HFFc6 (cell line): Measurements from ENCODE around the gene SPINK14. TPM values are rescaled to one million over a fixed set of nuclear protein-coding genes. Genes with fewer than 3 reads are reported as not detected.

Experiments used
- DNase-seq: peaks from one replicate; pipeline ENCODE4 v3.0.0-alpha.2; 2018
- H3K27ac Mint-ChIP-seq: 2 replicates; pipeline ENCODE4 v1.8.0; 2020; ENCODE audit warnings: mild to moderate bottlenecking, mixed read lengths
- H3K27me3 Mint-ChIP-seq: 2 replicates; pipeline ENCODE4 v1.8.0; 2021; ENCODE audit warnings: mild to moderate bottlenecking, moderate library complexity, mixed read lengths; ENCODE audit not compliant: insufficient read depth
- H3K36me3 Mint-ChIP-seq: 2 replicates; pipeline ENCODE4 v1.8.0; 2021; ENCODE audit warnings: low read depth, mixed read lengths
- H3K4me1 Mint-ChIP-seq: 2 replicates; pipeline ENCODE4 v1.8.0; 2020; ENCODE audit warnings: low read depth, mixed read lengths
- H3K4me3 Mint-ChIP-seq: 2 replicates; pipeline ENCODE4 v1.8.0; 2020; ENCODE audit warnings: mild to moderate bottlenecking, moderate library complexity, mixed read lengths
- H3K9me3 Mint-ChIP-seq: 2 replicates; pipeline ENCODE4 v1.8.0; 2020; ENCODE audit warnings: mild to moderate bottlenecking, mixed read lengths
- CTCF ChIP-seq: fragments of 200-600 bp; sonication (generic); IDR thresholded peaks from 2 replicates; pipeline ENCODE4 v1.5.0; 2021; ENCODE audit warnings: antibody characterized with exemption, mild to moderate bottlenecking
- total RNA-seq, 6 experiments: library from RNA; stranded (reverse); fragmentation: NEBNext Ultra II Directional; extraction: Animal tissue kit (Norgen Biotek cat#: 25700); gene quantifications; 2 replicates in 1 of 6; 3 replicates in 5 of 6; pipeline ENCODE4 v1.2.3, GENCODE V29; 2021

SPINK14 gene
- total RNA-seq, 6 experiments from 2014 or later, result not detected

GRCh38 chr5:148176480-148176879 lies 8.1 kb downstream of the SPINK14 start:
- Mint-ChIP-seq H3K4me1 (no peaks in the 10 kb centered on the region), H3K9me3 (no peaks in the 10 kb centered on the region), H3K27me3 (peaks cover 5% of the 10 kb centered on the region), H3K36me3 (no peaks in the 10 kb centered on the region), H3K4me3 (no peak overlapping the region), H3K27ac (no peak overlapping the region)
- DNase-seq, result no peak
- TF ChIP-seq CTCF, result no peak

GRCh38 chr5:148177207-148177606 lies 8.9 kb downstream of the SPINK14 start:
- TF ChIP-seq CTCF, result no peak
- DNase-seq, result no peak
- Mint-ChIP-seq H3K4me1 (no peaks in the 10 kb centered on the region), H3K36me3 (no peaks in the 10 kb centered on the region), H3K4me3 (no peak overlapping the region), H3K27ac (no peak overlapping the region), H3K27me3 (peaks cover 5% of the 10 kb centered on the region), H3K9me3 (no peaks in the 10 kb centered on the region)

- Mint-ChIP-seq H3K9me3 (no peaks in the 10 kb centered on the region), H3K36me3 (no peaks in the 10 kb centered on the region), H3K27me3 (no peaks in the 10 kb centered on the region; the same call in 1 of the 2 replicates), H3K4me3 (no peak overlapping the region), H3K27ac (no peak overlapping the region), H3K4me1 (no peaks in the 10 kb centered on the region)
- peak; percentile 80 for TF ChIP-seq CTCF
- DNase-seq, result peak; percentile 54
Measured at GRCh38 chr5:148179234-148179824, 11.0 kb downstream of the SPINK14 start.

GRCh38 chr5:148186248-148187003 lies 18.1 kb downstream of the SPINK14 start:
- Mint-ChIP-seq H3K27ac (no peak overlapping the region), H3K4me3 (no peak overlapping the region), H3K9me3 (no peaks in the 10 kb centered on the region), H3K4me1 (no peaks in the 10 kb centered on the region), H3K27me3 (peaks cover 2% of the 10 kb centered on the region; the same call in 1 of the 2 replicates), H3K36me3 (no peaks in the 10 kb centered on the region)
- TF ChIP-seq CTCF, result no peak
- DNase-seq, result no peak

- DNase-seq, result no peak
- Mint-ChIP-seq H3K4me1 (no peaks in the 10 kb centered on the region), H3K4me3 (no peak overlapping the region), H3K27ac (no peak overlapping the region), H3K27me3 (no peaks in the 10 kb centered on the region), H3K9me3 (no peaks in the 10 kb centered on the region; the same call in 1 of the 2 replicates), H3K36me3 (no peaks in the 10 kb centered on the region)
- TF ChIP-seq CTCF, result no peak
Measured at GRCh38 chr5:148191010-148191409, 22.7 kb downstream of the SPINK14 start.
